GM18909 (cell line): Measurements from ENCODE around the gene OR2C3.
"Not testable (repeated sequence)": the region's sequence is repeated elsewhere in the genome, so short reads cannot be mapped to it uniquely, and the experiment has no call there.

ENCODE experiments used
- ATAC-seq: cut with Tn5 transposase; IDR thresholded peaks from one replicate; pipeline ENCODE4 v1.9.1; 2021; ENCODE audit warnings: mild to moderate bottlenecking; ENCODE audit not compliant: unreplicated experiment, poor library complexity

Gene OR2C3

DNA sequence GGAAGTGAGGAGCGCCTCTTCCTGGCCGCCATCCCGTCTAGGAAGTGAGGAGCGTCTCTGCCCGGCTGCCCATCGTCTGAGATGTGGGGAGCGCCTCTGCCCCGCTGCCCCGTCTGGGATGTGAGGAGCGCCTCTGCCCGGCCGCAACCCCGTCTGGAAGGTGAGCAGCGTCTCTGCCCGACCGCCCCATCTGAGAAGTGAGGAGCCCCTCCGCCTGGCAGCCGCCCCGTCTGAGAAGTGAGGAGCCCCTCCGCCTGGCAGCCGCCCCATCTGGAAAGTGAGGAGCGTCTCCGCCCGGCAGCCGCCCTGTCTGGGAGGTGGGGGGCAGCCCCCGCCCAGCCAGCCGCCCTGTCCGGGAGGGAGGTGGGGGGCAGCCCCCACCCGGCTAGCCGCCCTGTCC is 14.4 kb downstream of the OR2C3 start:
- ATAC-seq = not testable (repeated sequence)

DNA sequence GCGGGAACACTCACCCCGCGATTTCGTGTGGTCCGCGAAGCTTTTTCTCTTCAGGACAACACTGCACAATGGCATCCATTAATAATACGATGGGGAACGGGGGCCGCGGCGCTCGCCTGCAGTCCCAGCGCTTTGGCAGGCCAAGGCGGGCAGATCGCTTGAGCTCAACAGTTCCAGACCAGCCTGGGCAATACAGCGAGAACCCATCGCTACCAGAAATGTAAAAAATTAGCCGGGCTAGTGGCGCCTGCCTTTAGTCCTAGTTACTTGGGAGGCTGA is 17.7 kb downstream of the OR2C3 start:
- no peak for ATAC-seq

DNA sequence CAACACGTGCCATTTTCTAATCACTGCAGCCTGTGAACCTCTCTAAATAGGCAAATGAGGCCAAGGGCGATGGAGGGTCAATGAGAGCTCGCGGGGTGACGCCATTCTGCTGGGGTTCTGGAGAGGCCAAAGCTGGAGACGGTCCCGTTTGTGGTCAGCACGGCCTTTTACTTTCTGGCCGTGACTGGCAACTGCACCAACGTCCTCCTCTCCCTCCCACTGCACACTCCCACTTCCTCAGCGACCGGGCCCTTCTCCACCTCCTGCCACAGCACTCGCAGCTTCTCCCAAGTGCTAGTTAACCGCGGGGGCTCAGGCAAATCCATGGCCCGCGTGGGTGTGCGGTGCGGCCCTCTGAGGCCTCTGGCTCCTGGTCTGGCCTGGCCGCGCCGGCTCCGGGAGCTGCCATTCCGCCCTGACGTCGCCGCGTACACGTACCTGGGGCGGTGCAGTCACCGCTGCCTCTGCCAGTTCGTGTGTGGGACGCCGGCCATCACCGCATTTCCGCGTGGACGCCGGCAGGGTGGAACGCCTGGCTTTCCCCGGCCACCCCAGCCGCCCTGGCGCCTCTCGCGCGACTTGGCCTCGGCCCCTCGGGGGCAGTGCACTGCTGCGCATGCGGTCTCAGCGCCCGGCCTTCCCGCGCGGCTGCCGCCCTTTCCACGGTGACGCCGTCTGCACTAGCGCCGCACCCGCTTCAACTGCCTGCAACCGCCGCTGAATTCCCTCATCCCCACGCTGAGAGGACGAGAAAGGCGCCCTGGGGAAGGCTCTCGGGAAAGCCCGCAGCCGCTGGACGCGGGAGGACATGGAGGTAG is 18.2 kb downstream of the OR2C3 start:
- ATAC-seq = no peak

DNA sequence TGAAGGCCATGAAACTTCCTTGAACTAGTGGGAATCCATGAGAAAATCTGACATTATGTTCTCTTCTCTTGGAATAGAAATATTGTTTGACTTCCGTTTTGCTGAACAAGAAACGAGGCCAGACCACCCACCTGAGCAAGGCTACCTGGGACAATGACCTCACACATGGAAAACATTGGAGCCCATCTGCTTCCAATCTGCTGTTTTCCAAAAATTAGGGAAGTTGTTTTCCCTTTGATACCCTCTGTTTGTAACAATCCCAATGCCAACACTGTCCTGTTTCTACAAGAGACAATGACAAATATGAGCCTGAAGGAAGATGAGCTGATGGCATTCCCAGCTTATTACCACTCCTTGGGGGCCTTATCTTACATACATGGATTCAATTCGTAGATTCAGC is 29.4 kb downstream of the OR2C3 start:
- no peak for ATAC-seq

DNA sequence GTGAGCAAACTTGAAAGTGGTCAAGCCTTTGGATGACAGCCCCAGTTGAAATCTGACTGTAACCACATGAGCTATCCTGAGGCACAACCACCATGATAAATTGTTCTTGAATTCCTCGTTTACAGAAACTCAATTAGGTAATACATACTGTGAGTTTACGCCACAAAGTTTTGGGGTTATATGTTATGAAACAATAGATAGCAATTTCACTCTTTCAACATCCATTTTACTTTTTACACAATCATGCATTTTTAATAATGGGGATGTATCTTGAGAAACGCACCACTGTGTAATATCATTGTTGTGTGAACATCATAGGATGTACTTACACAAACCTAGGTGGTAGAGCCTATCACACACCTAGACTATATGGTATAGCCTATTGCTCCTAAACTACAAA is 35.4 kb downstream of the OR2C3 start:
- no peak for ATAC-seq

DNA sequence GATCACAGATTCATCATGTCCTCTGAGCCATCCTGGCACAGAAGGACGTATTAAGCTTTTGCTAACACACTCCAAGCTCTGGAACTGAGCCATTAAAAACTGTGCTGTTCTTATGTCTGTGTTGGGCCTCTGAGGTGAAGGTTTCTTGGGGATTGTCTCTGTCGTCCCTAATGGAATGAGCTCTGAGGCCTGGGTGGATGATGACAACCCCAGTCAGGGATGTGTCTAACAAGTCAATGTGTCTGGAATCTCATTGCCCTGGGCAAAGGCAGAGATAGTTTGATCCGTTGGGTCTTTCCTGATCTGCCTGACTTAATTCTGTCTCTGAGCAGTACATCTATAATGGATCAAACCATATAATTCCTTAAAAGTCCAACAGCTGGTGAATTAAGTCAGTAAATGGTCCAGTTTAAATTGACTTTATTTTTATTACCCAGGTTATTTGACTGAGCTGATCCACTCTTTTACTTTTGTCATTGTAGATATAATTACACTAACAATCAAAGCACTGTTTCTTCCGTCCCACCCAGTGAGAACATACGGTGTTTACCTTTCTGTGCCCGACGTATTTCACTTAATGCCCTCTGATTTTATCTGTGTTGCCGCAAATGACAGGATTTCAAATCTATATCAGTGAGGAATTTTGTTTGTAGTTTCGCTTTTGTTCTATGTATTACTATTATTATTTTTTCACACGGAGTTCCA is 39.5 kb downstream of the OR2C3 start:
- ATAC-seq = no peak

DNA sequence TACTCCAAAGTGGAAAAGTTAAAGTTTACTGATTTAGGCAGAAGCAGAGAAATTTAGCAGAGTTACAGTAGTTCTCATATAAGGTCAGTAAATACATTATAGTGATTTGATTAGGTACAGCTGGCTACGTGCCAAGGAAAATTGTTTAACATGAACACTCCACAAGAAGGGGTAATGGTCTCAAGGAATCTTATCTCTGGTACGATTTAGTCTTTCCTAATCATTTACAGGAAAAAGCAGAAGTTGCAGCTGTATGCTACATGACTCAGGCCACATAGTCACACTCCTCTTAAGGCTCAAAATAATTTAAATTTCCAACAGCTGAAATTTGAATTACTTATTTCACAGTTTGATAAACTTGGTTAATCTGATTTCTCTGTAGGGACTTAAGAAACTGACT is 41.5 kb downstream of the OR2C3 start:
- peak; percentile 97 for ATAC-seq

DNA sequence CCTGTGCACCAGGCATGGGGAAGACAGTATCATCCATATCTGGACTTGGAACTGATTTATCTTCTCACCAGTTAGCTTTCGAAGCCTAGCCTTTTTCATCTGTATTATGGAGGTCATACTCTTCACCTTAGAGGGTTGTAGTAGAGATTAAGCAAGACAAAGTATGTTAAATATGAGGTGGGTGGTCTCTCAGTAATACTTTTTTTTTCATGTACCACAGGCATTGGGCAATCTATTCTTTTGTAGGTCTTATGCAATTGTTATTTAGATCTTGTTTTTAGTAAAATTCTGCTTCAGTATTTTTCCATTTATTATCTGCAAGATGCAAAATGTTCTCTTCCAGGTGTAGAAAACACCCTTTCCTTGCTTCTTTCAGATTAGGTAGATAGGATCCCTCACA is 43.1 kb downstream of the OR2C3 start:
- ATAC-seq = no peak

DNA sequence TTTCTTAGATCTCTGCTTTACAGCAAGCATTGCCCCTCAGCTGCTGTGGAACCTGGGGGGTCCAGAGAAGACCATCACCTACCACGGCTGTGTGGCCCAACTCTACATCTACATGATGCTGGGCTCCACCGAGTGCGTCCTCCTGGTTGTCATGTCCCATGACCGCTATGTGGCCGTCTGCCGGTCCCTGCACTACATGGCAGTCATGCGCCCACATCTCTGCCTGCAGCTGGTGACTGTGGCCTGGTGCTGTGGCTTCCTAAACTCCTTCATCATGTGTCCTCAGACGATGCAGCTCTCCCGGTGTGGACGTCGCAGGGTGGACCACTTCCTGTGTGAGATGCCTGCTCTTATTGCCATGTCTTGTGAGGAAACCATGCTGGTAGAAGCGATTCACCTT is 44.9 kb downstream of the OR2C3 start:
- no peak for ATAC-seq

DNA sequence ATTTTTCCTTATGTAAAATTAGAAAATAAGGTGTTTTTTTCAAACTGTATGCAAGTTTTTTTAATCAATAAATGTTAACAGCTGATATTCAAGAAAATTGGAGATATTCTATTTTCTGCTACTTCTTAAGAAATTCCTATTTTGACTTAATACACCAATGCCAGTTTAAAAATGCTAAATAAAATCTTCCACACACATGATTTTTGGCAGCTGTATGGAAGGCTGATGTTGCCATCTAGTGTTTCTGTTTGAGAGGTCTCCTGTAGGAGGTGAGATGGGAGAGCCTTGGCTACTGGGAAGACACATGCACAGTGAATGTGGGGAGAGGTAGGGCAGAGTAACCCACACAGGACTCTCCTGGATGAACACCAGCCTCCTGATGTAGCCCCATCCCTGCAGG is 49.2 kb downstream of the OR2C3 start:
- ATAC-seq = peak; percentile 81

DNA sequence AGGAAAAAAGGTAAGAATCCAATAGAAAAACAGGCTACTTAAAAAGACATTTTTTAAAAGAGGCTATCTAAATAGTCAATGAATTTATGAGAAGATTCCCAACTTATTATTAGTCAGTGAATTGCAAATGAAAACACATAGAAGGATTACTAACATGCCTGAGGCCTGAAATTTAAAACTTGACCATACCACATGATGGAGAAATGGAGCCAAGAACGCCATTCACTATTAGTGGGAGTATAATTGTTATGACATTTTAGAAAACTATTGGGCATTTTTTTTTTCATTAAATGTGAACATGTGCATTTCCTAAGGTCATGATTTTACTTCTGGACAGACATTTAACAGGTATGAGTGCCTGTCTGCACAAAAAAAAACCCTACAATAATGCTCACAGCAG is 53.5 kb downstream of the OR2C3 start:
- ATAC-seq = no peak

DNA sequence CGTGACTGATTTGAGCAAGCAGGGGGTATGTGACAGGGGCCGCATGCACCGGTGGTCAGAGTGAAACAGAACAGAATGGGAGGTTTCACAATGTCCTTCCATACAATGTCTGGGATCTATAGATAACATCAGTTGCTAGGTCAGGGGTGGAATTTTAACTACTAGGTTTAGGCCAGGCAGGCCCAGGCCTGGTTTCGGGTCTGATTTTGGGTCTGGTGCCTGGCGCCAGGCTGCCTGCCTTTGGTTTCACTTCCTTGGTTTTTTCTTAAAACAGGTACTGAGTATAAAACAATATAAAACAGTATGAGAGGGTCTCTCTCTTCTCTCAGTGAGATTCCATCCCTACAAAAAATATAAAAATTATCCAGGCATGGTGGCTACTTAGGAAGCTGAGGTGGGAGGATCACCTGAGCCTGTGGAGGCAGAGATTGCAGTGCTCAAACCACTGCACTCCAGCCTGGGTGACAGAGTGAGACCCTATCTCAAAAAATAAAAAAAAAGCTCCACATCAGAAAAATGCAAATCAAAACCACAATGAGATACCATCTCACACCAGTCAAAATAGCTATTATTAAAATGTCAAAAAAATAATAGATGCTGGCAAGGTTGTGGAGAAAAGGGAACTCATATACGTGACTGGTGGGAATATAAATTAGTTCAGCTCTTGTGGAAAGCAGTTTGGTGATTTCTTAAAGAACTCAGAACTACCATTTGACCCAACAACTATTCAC is 59.7 kb downstream of the OR2C3 start:
- ATAC-seq = peak; percentile 52

DNA sequence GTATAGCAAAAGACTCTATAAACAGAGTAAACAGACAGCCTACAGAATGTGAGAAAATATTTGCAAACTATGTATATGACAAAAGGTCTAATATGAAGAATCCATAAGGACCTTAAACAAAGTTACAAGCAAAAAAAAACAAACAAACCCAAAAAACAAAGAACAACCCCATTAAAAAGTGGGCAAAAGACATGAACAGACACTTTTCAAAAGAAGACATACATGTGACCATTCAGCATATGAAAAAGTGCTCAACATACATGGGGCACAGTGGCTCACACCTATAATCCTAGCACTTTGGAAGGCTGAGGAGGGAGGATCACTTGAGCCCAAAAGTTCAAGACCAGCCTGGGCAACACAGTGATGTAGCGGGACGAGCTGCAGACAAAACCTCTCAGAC is 60.4 kb downstream of the OR2C3 start:
- ATAC-seq = no peak
